ENCODE data around the gene ABLIM2.

Gene ABLIM2

DNA sequence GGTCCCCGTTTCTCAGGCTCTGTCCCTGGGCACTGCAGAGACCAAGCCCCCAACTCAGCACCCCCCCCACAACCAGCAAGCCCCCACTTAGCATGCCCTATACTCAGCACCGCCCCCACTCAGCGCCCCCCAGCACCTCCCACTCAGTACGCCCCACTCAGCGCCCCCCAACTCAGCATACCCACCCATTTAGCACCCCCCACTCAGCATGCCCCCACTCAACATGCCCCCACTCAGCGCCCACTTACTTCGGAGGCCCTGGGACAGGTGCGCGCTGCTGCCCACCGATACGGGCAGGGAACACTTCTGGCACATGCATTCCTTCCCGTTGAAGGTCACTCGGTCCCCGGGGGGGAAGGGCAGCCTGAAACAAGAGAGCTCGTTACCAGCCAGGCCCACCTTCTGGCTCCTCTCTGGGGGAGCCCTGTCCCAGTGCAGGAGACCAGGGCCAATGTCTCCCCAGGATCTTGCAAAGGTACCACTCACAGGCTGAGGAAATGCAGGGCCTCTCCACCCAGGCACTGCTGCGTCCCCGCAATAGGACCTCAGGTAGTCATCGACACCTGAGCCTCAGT, 70.6 kb downstream of the ABLIM2 start:
- in situ Hi-C loops (cut with MboI; ENCODE audit: low sequenced_read_pairs): no loop called here

DNA sequence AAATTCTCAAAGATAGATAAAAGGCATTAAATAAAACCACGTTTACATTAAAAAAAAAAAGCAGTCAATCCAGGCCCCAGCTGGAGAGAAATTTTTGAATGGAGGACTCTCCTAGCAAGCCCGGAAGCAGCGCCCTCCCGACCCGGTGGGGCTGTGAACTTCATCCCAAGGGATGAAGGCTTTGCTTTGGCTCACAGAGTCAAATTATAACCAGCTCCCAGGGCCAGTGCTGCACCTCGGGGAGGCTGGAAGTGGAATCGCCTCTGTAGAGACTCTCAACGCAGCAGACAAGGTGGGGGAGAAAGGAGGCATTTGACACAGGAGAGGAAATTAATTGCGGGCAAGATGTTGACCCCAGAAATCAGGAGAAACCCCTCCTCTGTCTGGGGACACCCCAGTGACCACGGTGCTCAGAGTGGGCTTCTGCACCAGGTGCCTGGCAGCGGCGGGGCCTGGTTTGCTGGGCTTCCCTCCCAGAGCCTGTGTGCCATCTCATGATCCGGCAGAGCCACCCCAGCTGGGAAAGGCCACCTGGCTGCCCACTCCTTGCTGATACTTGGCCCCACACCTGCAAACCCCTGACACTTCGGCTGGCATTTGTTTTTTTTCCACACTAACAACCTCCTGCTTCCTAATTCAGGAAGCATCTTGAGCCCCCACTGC, 71.7 kb downstream of the ABLIM2 start:
- in situ Hi-C loops (cut with MboI; ENCODE audit: low sequenced_read_pairs): no loop called here

DNA sequence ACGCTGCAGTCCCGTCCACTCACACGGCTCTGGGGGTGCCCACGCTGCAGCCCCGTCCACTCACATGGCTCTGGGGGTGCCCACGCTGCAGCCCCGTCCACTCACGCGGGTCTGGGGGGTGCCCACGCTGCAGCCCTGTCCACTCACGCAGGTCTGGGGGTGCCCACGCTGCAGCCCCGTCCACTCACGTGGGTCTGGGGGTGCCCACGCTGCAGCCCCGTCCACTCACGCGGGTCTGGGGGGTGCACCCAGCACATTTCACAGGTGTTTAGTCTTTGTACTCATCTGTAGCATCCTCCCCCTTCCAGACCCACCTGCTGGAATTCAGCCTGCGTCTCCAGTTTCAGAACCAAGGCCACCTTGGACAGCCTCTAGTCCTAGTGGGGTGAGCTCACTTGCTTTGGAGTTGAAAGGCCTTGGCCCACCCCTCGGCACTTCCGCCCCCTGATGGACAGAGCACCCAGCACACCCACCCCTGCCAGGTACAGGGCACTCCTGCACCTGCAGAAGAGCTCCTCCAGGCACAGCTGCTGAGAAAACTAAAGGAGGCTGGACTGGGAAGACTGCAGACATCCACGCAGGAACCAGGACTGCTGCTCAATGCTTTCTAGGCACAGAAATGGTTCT, 73.0 kb downstream of the ABLIM2 start:
- in situ Hi-C loops (cut with MboI; ENCODE audit: low sequenced_read_pairs): no loop called here

DNA sequence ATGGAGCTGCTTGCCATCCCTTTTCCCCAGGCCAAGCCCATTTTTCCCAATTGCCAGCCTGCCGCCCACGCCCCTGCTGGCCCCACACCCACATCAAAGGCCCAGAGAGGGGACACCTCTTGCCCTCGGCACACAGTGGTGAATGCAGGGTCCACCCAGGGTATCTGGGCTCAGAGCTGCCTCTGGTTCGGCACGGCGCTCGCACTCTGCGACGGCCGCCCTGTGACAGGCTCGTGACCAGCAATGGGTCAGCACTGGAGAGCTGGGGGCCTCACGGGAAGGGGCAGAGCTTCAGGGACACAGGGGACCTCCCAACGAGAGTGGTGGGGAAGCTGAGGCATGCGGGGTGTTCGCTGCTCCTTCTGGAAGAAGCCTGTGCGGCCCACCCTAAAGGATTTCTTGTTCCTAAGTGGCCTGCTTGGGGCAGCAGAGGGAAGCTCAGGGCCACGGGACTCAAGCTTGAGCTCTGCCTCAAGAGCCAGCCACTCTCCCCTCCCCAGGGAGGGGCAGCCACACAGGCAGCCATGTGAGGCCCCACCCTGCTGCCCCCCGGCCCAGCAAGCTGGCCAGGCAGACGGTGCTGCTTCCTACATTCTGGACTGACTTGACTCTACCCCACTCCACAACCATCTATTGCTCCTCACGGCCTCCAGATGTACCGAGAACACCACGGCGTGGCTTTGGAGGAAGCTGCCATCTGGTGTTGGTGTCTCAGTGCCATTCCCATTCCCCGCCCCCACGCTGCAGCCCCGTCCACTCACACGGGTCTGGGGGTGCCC, 73.7 kb downstream of the ABLIM2 start:
- in situ Hi-C loops (cut with MboI; ENCODE audit: low sequenced_read_pairs): no loop called here

DNA sequence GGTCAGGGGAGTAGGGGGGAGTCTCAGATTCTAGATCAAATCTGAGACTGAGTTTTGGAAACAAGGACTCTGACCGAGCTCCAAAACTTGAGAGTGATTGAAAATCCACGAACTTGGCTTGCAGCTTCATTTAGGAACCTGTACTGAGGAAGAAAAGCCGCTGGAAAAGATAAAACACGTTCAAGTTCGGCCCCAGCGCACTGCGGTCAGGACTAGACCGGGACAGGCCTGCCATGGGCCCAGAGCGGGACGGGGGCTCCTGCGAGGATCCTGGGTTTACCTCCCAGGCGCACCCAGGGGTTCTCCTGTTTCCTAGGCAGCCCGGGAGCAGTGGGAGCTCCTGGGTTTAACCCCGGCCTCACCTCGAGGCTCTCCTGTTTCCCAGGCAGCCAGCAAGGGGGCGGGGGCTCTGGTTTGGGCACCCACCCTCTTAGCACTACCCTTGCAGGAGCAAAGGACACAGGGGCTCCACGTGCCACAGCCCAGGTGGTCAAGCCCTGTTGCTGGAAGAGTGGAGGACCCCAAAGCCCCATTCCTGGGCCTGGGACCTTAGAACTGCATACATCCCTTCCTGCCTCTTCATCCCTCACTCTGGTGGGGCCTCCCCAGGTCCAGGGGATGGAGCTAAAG, 74.5 kb downstream of the ABLIM2 start:
- in situ Hi-C loops (cut with MboI; ENCODE audit: low sequenced_read_pairs): no loop called here

DNA sequence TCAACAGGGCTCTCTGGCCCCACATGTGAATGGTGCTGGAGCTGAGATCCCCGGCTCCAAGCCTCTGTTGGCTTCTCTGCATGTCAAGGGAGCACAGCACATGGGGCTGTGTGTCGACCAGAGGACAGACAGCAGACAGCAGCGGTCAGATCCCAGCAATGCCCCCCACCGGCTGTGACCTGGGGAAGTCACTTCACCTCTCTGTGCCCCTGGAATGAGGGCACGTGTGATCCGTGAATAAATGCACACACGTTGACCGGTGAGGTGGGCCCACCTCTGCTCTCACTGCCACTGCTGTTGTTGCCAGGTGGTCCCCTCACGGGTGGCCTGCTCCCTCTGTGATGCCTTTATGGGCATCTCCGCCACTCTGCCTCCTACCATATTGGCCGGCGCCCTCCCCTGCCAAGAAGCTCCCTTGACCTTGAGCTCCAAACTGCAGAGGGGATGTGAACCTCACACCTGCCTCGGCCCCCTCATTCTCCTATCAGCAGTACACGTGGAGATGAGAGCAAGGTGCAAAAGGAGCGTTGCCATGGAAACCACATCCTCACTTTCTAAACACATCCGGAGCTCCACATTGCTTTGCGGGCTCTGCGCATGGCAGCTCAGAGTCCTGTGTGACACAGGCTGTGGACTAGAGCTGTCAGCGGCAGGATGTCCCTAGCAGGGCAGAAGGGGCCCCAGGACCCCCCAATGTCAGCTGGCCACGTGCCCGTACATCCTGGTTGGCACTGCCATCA, 75.4 kb downstream of the ABLIM2 start:
- in situ Hi-C loops (cut with MboI; ENCODE audit: low sequenced_read_pairs): no loop called here

DNA sequence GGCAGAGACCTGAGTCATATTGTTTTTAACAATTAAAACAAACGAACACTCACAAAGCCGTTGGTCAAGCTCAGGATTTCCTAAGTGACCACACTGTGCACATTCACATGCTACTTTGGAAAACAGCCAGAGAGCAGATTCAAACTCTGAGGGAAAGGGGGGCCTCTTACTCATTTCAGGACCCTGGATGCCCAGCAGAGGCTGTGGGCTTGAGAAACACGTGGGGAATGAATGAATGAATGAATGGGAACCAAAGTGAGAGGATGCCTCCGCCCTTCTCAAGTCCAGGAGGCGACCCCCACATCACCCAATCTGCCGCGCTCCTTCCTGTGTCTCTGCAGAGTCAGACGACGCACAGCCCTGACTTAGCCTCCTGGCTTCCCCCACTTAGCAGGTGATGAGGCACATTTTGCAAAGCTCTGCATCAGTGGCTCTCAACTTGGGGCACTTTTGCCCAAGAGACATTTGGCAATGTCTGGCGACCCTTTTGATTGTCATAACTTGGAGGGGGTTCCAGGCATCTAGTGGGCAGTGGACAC, 76.0 kb downstream of the ABLIM2 start:
- in situ Hi-C loops (cut with MboI; ENCODE audit: low sequenced_read_pairs): no loop called here

DNA sequence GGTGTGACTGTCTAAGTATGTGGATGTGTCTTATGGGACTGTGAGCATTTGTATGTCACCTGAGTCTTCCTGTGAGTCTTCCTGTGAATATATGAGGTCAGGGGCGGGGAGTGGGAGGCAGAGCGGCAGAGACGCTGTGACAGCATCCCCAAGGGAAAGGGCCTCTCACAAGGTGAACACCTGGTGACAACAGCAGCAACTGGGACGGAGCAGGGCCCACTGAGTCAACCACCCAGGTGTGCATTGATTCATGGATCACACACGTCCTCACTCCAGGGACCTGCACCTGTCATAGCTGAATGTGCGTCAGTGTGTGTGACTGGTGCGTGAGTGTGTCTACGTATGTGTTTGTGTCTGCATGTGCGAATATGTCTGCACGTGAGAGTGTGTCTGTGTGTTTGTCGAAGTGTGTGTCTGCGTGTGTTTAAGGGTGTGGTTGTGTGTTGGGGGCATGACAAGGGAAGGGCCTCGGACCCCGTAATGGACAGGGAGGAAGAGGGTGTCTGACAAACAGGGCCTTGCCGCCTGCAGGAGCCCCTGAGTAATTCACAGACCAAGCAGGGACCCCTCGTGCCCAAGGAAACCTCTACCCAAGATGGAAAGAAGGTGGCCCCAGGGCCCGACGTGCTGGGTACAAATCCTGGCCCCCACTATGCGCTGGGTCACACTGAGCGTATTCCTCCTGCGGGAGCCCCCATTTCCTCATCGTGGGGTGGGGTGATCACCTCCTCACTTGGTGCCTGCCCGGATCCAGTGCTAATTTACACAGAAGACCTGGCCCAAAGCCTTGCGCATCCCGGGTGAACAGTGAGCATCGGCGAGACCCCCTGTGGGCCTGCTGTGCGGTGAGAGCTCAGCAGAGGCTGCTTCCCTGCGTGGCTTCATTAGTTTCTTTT, 76.7 kb downstream of the ABLIM2 start:
- in situ Hi-C loops (cut with MboI; ENCODE audit: low sequenced_read_pairs): no loop called here

DNA sequence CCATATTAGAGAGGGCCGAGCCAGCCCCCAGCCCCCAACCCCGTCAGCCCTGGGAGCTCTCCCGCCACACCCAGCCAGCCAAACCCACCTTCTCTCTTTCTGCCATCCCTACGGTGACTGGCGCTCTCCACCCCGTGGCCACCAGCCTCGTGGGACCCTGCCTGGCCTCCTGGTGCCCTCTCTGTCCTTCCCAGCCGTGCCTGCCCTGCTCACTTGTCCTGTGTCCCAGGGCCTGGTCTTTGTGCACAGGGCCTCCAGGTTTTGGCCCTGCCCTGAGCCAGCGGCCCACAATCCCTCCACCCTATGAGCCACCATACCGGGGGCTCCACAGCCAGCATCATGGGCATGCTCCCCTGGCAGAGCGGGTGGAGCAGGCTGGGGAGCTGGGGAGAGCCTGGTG, 77.4 kb downstream of the ABLIM2 start:
- in situ Hi-C loops (cut with MboI; ENCODE audit: low sequenced_read_pairs): no loop called here

DNA sequence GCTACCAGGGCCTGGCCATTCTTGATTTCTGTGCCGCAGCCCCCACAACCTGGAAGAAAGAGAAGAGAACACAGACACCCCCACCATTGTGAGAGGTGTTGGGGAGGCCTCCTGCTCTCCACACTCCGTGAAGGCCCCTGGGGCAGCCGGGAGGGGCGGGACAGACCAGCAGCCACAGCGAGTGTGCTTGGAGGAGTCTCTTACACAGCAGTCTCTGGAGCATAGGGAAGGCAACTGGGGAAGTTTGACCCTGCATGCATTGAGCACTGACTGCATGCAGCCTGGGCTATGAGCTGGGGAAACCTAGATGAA, 77.9 kb downstream of the ABLIM2 start:
- in situ Hi-C loops (cut with MboI; ENCODE audit: low sequenced_read_pairs): no loop called here

DNA sequence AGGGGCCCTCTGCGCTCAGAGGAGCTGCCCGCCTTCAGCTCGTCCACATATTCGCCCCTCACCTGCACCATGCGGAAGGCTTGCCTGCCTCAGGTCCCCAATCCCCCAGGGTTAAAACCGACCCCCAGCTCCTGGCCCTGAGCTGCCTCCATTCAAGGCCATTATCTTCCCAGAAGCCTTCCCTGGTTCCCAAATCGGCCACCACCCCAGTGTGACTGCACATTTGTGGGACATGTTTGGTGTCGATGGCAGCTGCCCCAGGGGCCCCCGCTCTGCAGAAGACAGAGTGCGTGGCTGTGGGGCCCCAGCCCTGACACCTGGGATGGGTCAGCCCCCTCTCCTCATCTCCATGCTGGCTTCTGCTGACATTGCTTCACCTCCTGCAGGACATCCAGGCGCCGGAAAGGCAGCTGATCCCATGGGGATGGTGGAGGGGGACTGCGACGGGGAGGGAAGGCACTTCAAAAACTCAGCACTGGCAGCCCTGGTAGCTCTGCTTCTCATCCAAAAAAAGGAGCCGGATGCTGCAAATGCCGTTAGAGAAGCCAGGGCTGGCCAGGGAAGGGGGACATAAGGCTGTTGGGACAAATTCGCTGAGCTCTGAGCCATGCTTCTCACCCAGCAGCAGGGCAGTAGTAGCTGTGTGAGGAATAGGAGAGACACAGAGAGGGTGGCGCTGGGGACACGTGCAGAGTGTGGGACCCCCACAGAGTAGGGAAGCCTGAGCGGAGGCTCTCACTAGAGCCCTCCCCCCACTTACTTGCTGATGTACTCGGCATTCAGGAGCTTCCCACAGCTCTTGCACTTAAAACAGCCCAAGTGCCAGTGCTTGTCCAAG, 78.5 kb downstream of the ABLIM2 start:
- in situ Hi-C loops (cut with MboI; ENCODE audit: low sequenced_read_pairs): no loop called here

DNA sequence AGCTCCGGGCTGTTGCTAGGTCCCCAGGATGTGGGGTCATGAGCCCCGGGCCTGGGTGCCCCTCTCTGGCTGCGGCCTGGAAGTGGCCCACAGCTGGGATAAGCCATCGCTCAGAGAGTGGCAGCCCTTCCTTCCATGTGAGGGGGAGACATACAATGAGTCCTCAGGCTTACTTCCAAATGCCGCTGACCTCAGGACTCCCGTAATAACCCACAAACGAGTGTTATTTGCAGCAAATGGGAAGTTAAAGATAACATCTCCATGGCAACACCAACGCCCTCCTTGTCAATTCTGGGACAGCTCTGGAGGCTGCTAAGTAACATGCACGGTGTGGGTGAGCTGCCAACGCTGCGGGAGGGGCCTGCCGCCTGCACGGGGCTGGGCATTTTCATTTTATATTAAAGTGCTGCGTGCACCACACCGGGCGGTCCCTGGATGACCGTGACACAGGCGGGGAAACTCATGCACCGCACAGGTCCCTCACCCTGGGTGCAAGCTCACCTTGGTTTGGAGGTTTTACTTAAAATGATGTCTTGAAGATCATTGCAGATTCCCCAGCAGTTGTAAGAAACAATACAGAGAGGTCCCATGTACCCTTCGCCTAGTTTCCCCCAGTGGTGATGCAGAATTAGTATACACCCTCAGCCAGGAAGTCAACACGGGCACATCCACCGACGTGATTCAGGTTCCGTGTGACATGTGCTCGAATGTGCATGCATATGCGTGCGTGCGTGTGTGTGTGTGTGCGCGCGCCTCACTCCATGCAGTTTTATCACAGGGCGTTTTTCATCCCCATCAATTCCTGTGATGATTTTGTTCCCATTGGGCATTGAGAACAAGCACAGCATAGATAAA, 79.4 kb downstream of the ABLIM2 start:
- in situ Hi-C loops (cut with MboI; ENCODE audit: low sequenced_read_pairs): no loop called here

DNA sequence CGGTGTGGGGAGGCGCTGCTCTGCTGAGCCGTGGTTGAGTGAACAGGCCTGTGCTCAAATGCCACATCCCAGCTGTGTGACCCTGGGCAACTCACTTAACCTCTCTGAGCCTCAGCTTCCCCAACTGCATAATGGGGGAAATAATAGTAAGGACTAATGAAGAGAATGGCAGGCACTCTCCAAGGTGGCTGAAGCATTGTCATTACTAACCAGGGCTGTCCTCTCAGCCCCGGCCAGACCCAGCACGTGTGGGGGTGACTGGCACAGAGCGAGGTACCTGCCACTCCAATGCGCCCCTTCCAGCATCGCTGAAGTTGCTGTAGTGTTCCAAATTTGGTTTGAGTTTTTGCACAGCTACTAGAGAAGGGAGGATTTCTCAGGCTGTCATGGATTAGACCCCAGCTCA, 80.0 kb downstream of the ABLIM2 start:
- in situ Hi-C loops (cut with MboI; ENCODE audit: low sequenced_read_pairs): no loop called here

DNA sequence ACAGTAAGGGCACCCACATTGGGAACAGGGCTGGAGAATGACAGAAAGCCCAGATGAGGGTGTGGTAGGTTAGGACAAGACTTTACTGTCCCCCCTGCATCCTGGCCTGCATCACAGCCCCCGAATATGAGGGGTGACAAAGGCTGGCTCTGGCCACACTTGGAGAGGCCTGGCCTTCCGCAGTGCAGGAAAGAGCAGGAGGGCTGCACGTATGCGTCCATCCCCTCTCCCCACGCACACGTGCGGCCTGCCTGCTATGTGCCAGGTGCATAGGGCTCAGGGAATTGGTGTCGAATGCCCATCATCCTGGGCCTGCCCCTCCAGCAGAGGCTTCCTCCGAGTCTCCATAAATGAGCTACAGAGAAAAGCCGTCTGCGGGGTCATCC, 80.5 kb downstream of the ABLIM2 start:
- in situ Hi-C loops (cut with MboI; ENCODE audit: low sequenced_read_pairs): no loop called here

DNA sequence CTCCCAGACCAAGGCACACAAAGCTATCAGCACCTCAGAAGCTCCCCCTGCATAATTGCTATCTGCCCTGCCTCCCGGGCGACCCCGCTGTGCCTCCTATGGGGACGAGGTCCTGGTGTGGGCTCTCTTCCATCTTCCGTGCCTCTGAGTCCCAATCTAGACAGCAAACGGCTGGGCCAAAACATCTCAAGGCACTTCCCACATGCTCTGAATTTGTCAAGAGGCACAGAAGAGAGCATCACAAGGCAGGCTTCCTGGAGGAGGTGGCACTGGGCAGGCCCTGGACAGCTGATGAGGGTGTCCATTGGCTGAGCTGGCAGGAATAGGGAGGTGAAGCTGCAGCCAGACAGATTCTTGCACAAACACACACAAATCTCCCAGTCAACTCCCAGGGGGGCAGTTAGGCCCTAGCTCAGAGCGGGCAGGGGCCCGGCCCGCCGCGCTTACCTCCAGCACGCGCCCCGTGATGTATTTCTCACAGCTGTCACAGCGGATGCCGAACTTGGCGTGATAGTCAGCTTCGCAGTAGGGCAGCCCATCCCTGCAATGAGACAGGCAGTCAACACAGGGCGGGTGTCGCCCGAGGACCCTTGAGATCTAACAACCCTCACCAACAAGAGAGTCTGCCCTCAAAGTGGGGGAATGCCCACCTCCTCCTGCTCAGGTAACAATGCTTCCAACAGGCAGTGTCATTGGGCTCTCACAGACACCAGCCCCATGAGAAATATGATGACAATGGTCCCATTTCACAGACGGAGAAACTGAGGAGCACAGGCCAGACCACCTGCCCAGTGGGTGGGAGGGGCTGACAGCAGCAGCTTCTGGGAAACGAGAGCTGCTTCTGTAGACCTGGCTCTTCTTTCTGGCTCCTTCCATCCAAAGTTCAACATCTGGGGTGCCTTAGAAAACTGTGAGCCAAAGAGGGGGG, 81.2 kb downstream of the ABLIM2 start:
- in situ Hi-C loops (cut with MboI; ENCODE audit: low sequenced_read_pairs): no loop called here

DNA sequence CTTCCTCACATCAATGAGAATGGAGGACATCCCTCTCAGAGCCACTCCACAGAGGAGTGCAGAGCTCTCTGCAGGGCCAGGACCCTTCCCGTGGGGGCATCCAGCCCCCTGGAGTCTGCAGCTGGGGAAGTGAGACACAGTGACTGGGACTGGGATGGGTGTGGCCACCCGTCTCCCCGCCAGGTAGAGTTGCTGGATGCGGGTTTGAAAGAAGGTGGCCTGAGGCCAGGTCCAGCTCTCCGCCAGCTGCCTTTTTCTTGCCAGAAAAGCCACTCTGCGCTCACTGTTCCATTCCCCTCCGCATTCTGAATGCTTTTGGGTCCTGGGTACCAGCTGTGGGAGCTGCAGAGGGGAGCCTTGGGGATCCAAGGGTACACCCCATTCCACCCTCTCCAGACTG, 82.6 kb downstream of the ABLIM2 start:
- in situ Hi-C loops (cut with MboI; ENCODE audit: low sequenced_read_pairs): no loop called here

Data from HL-60/S4 treated with phorbol 12-myristate 13-acetate at 8.2 ng/mL for 4 days and 3 days (cell line).